Smooth muscle cell (in vitro differentiated cells): ENCODE measurements around the gene GTF3C6. TPM values are rescaled to one million over a fixed set of nuclear protein-coding genes. Genes with fewer than 3 reads are reported as not detected.
"Not testable (repeated sequence)": the region's sequence is repeated elsewhere in the genome, so short reads cannot be mapped to it uniquely, and the experiment has no call there.

Source experiments
- DNase-seq: peaks from one replicate; lab custom pipeline; 2025; ENCODE audit not compliant: unreplicated experiment; lab: John Stamatoyannopoulos, UW
- H2AFZ ChIP-seq: fragments of 200-600 bp; sonication (generic); 2 replicates; pipeline ENCODE4 v1.6.0; 2016; ENCODE audit warnings: antibody characterized with exemption, low read depth, mild to moderate bottlenecking
- H3F3A ChIP-seq: fragments of 200-600 bp; sonication (generic); 2 replicates; pipeline ENCODE4 v1.6.0; 2017; ENCODE audit warnings: antibody characterized with exemption, low read depth
- H3K27ac ChIP-seq: fragments of 200-600 bp; sonication (generic); 2 replicates; pipeline ENCODE4 v1.5.1; 2016; ENCODE audit warnings: low read depth, mild to moderate bottlenecking
- H3K27me3 ChIP-seq: fragments of 200-600 bp; sonication (generic); 2 replicates; pipeline ENCODE4 v1.6.1; 2016; ENCODE audit warnings: low read depth, mild to moderate bottlenecking
- H3K36me3 ChIP-seq: fragments of 200-600 bp; sonication (generic); 2 replicates; pipeline ENCODE4 v1.5.1; 2016; ENCODE audit warnings: low read depth
- H3K4me1 ChIP-seq: fragments of 200-600 bp; sonication (generic); 2 replicates; pipeline ENCODE4 v1.5.1; 2016; ENCODE audit warnings: low read depth
- H3K4me2 ChIP-seq: fragments of 200-600 bp; sonication (generic); 2 replicates; pipeline ENCODE4 v1.6.0; 2016; ENCODE audit warnings: mild to moderate bottlenecking
- H3K4me3 ChIP-seq: fragments of 200-600 bp; sonication (generic); 2 replicates; pipeline ENCODE4 v1.5.1; 2016; ENCODE audit warnings: mild to moderate bottlenecking
- H3K79me2 ChIP-seq: fragments of 200-600 bp; sonication (generic); 2 replicates; pipeline ENCODE4 v1.6.0; 2016; ENCODE audit warnings: low read depth, mild to moderate bottlenecking
- H3K9ac ChIP-seq: fragments of 200-600 bp; sonication (generic); 2 replicates; pipeline ENCODE4 v1.6.0; 2016; ENCODE audit warnings: low read depth
- H3K9me3 ChIP-seq: fragments of 200-600 bp; sonication (generic); replicated peaks from 2 replicates; pipeline ENCODE4 v1.5.1; 2016; ENCODE audit warnings: low read depth
- H4K20me1 ChIP-seq: fragments of 200-600 bp; sonication (generic); 2 replicates; pipeline ENCODE4 v1.6.0; 2016; ENCODE audit warnings: low read depth
- CTCF ChIP-seq: fragments of 200-600 bp; sonication (generic); IDR thresholded peaks from 2 replicates; pipeline ENCODE4 v1.5.1; 2017; ENCODE audit warnings: borderline replicate concordance, mild to moderate bottlenecking, antibody characterized with exemption; ENCODE audit not compliant: insufficient read depth, poor library complexity, severe bottlenecking
- WGBS: methylation state at CpG from one replicate; pipeline ENCODE4 v1.1.7; 2016; ENCODE audit warnings: low lambda C conversion rate; 5-methylcytosine and 5-hydroxymethylcytosine counted together
- polyA plus RNA-seq: library from polyadenylated mRNA; unstranded; fragments of >200 nt; fragmentation: Nextera tagmentation; extraction: Ambion mirVana; gene quantifications from 2 replicates; pipeline ENCODE4 v1.2.1, GENCODE V29; 2016
- total RNA-seq: library from RNA; depleted of rRNA; stranded (reverse); fragments of >200 nt; gene quantifications from 2 replicates; pipeline ENCODE4 v1.2.3, GENCODE V29; 2014

GTF3C6 gene
- total and polyA plus RNA-seq, 2 experiments from 2014 or later: 88.5 to 90.2 TPM

DNA sequence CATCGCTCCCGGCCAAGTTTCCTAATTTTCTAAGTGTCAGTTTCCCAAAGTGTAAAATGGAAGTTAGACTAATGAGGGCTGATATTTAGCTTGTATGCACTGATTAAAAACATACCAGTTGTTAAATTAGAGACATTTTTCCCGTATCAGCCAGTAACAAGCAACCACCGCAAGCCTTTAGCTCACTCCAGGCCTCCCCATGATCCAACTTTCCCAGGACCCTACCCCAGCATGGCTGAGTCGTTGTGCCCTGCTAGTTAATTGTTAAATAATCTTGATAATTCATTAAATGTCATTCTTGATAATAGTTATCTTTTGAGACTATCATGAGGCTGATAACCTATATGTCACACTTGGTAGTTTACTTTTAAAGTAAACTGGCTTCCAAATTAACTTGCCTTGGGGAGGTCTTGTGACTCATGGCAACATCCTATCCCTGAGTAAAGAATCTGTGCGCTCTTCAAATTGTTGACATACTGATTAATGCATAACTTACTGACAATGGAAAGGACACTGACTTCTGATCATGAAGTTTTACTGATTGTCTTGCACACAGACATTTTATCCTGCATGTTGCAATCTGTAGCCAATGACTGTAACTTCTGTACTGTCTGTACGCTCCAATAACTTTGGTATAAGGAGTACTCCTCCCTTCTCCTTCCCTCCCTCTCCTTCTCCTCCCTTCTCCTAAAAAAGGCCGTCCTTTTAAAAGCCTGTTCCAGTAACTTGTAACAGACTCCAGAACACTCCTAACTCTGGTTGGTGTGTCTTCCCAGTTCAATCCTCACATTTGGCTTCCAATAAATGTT lies 6.3 kb upstream of the GTF3C6 start:
- Histone ChIP-seq H3K4me1 (no peaks in the 10 kb centered on the region), H2AFZ (peak overlapping the region; percentile 49), H3K4me2 (peak overlapping the region; percentile 49), H3K9ac (no peak overlapping the region), H3K27ac (peak overlapping the region; percentile 42), H3K79me2 (no peaks in the 10 kb centered on the region), H3K27me3 (no peaks in the 10 kb centered on the region), H3K9me3 (no peaks in the 10 kb centered on the region), H3F3A (no peaks in the 10 kb centered on the region), H4K20me1 (no peaks in the 10 kb centered on the region), H3K4me3 (no peak overlapping the region), H3K36me3 (no peaks in the 10 kb centered on the region)
- 71% methylated on average over 8 of the region's 8 CpGs for WGBS
- DNase-seq: no peak
- TF ChIP-seq CTCF: no peak

DNA sequence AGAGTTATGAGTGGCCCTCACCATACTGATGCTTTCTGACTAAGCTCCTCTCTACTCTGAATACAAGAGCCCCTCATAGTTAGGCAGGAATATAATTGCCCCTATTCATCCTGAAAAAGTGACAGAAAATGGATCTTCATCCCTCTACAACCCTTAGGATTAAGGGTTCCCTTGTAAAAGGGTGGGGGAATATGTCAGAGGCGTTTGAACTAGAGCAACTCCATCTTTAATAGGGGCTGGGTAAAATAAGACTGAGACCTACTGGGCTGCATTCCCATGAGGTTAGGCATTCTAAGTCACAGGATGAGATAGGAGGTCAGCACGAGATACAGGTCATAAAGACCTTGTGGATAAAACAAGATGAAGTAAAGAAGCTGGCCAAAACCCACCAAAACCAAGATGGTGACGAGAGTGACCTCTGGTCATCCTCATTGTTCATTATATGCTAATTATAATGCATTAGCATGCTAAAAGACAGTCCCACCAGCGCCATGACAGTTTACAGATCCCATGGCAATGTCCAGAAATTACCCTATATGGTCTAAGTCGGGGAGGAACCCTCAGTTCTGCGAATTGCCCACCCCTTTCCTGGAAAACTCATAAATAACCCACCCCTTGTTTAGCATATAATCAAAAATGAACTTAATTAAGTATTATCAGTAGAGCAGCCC lies 4.7 kb upstream of the GTF3C6 start:
- no peak overlapping the region for H2AFZ ChIP-seq
- no peaks in the 10 kb centered on the region for H4K20me1 ChIP-seq
- H3K36me3 ChIP-seq: no peaks in the 10 kb centered on the region
- no peaks in the 10 kb centered on the region for H3F3A ChIP-seq
- no peaks in the 10 kb centered on the region for H3K4me1 ChIP-seq
- H3K27me3 ChIP-seq: no peaks in the 10 kb centered on the region
- no peaks in the 10 kb centered on the region for H3K79me2 ChIP-seq
- H3K9me3 ChIP-seq: no peaks in the 10 kb centered on the region
- TF ChIP-seq CTCF: no peak
- H3K27ac ChIP-seq: no peak overlapping the region
- DNase-seq: no peak
- H3K4me2 ChIP-seq: no peak overlapping the region
- WGBS: 89% methylated on average over 6 of the region's 6 CpGs
- H3K4me3 ChIP-seq: no peak overlapping the region
- no peak overlapping the region for H3K9ac ChIP-seq

DNA sequence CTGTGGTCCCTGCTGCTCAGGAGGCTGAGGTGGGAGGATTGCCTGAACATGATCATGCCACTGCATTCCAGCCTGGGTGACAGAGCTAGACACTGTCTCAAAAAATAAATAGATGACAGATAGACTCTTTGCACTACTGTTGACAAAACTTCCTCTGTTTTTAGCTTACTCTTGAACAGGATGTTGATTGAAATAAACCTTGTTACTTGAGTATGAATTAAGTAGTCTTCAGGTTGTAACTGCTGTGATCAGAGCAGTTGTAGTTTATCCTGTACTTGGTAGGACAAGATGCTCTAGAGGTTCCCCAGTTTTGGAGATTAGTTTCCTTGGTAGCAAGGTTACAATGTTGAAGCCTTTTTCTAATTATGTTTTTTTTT lies 1.5 kb downstream of the GTF3C6 start:
- H3F3A ChIP-seq: no peaks in the 10 kb centered on the region
- H3K4me1 ChIP-seq: peaks cover 9% of the 10 kb centered on the region
- H3K4me2 ChIP-seq: peak overlapping the region; percentile 90
- no peak overlapping the region for H3K9ac ChIP-seq
- peaks cover 6% of the 10 kb centered on the region for H3K36me3 ChIP-seq
- no peak overlapping the region for H3K27ac ChIP-seq
- TF ChIP-seq CTCF: no peak
- H3K4me3 ChIP-seq: no peak overlapping the region
- DNase-seq: no peak
- no peak overlapping the region for H2AFZ ChIP-seq
- no peaks in the 10 kb centered on the region for H4K20me1 ChIP-seq
- no peaks in the 10 kb centered on the region for H3K27me3 ChIP-seq
- peaks cover 13% of the 10 kb centered on the region for H3K79me2 ChIP-seq
- H3K9me3 ChIP-seq: no peaks in the 10 kb centered on the region

DNA sequence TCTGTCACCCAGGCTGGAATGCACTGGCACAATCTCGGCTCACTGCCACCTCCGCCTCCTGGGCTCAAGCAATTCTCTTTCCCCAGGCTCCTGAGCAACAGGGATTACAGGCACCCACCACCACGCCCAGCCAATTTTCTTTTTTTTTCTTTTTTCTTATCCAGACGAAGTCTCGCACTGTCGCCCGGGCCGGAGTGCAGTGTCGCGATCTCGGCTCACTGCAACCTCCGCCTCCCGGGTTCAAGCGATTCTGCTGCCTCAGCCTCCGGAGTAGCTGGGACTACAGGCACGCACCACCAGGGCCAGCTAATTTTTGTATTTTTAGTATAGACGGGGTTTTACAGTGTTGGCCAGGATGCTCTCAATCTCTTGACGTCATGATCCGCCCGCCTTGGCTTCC lies 4.1 kb downstream of the GTF3C6 start:
- DNase-seq, H3K9me3 ChIP-seq, H3F3A ChIP-seq, H3K4me2 ChIP-seq, H3K9ac ChIP-seq, H3K27me3 ChIP-seq, H3K4me3 ChIP-seq, H4K20me1 ChIP-seq, H2AFZ ChIP-seq, H3K4me1 ChIP-seq, H3K27ac ChIP-seq: not testable (repeated sequence)
- peaks cover 13% of the 10 kb centered on the region for H3K79me2 ChIP-seq
- H3K36me3 ChIP-seq: peaks cover 17% of the 10 kb centered on the region
- 97% methylated on average over 20 of the region's 20 CpGs for WGBS
